HepG2 (cell line): ENCODE measurements around the gene AXIN1. TPM values are rescaled to one million over a fixed set of nuclear protein-coding genes. Genes with fewer than 3 reads are reported as not detected.

ENCODE experiments used
- BRF2 ChIP-seq: sonication (generic); formaldehyde crosslinking; IDR thresholded peaks from 2 replicates; pipeline ENCODE4 v1.8.1; 2022; ENCODE audit warnings: mild to moderate bottlenecking, missing genetic modification reagents
- CREM ChIP-seq, 2 experiments: sonication (generic) in 1 of 2; formaldehyde crosslinking in 1 of 2; IDR thresholded peaks; 2 replicates each; pipeline versions ENCODE4 v1.4.0 to v1.6.1; 2016 to 2020; ENCODE audit warnings: antibody characterized with exemption in 1 of 2, mild to moderate bottlenecking in 1 of 2, missing genetic modification reagents in 1 of 2
- HES4 ChIP-seq: sonication (generic); formaldehyde crosslinking; IDR thresholded peaks from 2 replicates; pipeline ENCODE4 v1.9.0; 2021; ENCODE audit warnings: mild to moderate bottlenecking, missing genetic modification reagents, borderline replicate concordance
- KDM5B ChIP-seq: sonication (generic); formaldehyde crosslinking; IDR thresholded peaks from 2 replicates; pipeline ENCODE4 v1.4.0; 2020; ENCODE audit warnings: missing genetic modification reagents, mild to moderate bottlenecking, borderline replicate concordance
- NCOR1 ChIP-seq: fragments of 200-600 bp; sonication (generic); IDR thresholded peaks from 2 replicates; pipeline ENCODE4 v1.7.0; 2017; ENCODE audit warnings: antibody characterized with exemption, low read length, borderline replicate concordance
- PHF8 ChIP-seq: sonication (generic); formaldehyde crosslinking; IDR thresholded peaks from 2 replicates; pipeline ENCODE4 v1.5.0; 2020; ENCODE audit warnings: missing genetic modification reagents
- PRDM10 ChIP-seq: sonication (generic); formaldehyde crosslinking; IDR thresholded peaks from 2 replicates; pipeline ENCODE4 v1.4.0; 2020; ENCODE audit warnings: low read depth, missing genetic modification reagents
- RAD51 ChIP-seq: fragments of 450-650 bp; IDR thresholded peaks from 2 replicates; pipeline ENCODE4 v1.6.1; 2016; ENCODE audit warnings: borderline replicate concordance
- SIN3A ChIP-seq: IDR thresholded peaks from 2 replicates; pipeline ENCODE4 v1.6.1; 2011; ENCODE audit warnings: low read depth, mild to moderate bottlenecking, control low read depth, low read length, borderline replicate concordance
- SOX6 ChIP-seq, 2 experiments: fragments of 450-650 bp in 1 of 2; sonication (generic) in 1 of 2; formaldehyde crosslinking in 1 of 2; IDR thresholded peaks; 2 replicates each; pipeline versions ENCODE4 v1.4.0 to v1.6.1; 2017 to 2020; ENCODE audit warnings: antibody characterized with exemption in 1 of 2, mild to moderate bottlenecking in 1 of 2, missing genetic modification reagents in 1 of 2
- TEAD2 ChIP-seq: sonication (generic); formaldehyde crosslinking; IDR thresholded peaks from 2 replicates; pipeline ENCODE4 v1.9.0; 2021; ENCODE audit warnings: missing genetic modification reagents
- ZBTB46 ChIP-seq: sonication (generic); formaldehyde crosslinking; IDR thresholded peaks from 2 replicates; pipeline ENCODE4 v1.4.0; 2020; ENCODE audit warnings: mild to moderate bottlenecking, missing genetic modification reagents, borderline replicate concordance
- ZNF597 ChIP-seq: sonication (generic); formaldehyde crosslinking; IDR thresholded peaks from 2 replicates; pipeline ENCODE4 v1.5.0; 2020; ENCODE audit warnings: missing genetic modification reagents
- ZNF746 ChIP-seq: sonication (generic); formaldehyde crosslinking; IDR thresholded peaks from 2 replicates; pipeline ENCODE4 v1.8.0; 2022; ENCODE audit warnings: mild to moderate bottlenecking, missing genetic modification reagents
- polyA plus RNA-seq, 8 experiments: library from polyadenylated mRNA; depleted of rRNA in 3 of 8; stranded (reverse) in 7 of 8; unstranded in 1 of 8; fragments of >200 nt; fragmentation: Illumina TruSeq in 4 of 8; extraction: Trizol in 4 of 8; gene quantifications; 2 replicates each; pipeline versions ENCODE4 v1.2.1 to v1.2.3, GENCODE V29; 2011 to 2016; ENCODE audit warnings: low read depth in 4 of 8, missing spikeins in 1 of 8, mixed read lengths in 1 of 8; ENCODE audit not compliant: insufficient read depth in 1 of 8
- total RNA-seq, 5 experiments: library from RNA; depleted of rRNA; stranded (reverse); fragments of >200 nt; fragmentation: Illumina TruSeq; extraction: Trizol; gene quantifications; 2 replicates each; pipeline ENCODE4 v1.2.3, GENCODE V29; 2016; ENCODE audit warnings: low read depth in 1 of 5
- TF ChIP-seq, protein P1 (sequence below): fragments of 450-650 bp; IDR thresholded peaks from 2 replicates; pipeline ENCODE4 v1.6.1; 2016
- TF ChIP-seq, protein P2 (sequence below): sonication (generic); formaldehyde crosslinking; IDR thresholded peaks from 2 replicates; pipeline ENCODE4 v1.9.0; 2021; ENCODE audit warnings: missing genetic modification reagents, mild to moderate bottlenecking, borderline replicate concordance

Gene AXIN1
- total and polyA plus RNA-seq, 2 of the 13 experiments (the other 11 are each of a cell fraction or from before 2014, with no cell fraction given) = 24.0 to 26.0 TPM

GRCh38 chr16:359871-360697 is 7.6 kb upstream of the AXIN1 start (continued):
- no peak for TF ChIP-seq ZBTB46 (CRISPR knock-in tag)
- TF ChIP-seq ZNF746 (CRISPR knock-in tag) = no peak; the same call in 1 of the 2 replicates
- TF ChIP-seq, protein P1, sequence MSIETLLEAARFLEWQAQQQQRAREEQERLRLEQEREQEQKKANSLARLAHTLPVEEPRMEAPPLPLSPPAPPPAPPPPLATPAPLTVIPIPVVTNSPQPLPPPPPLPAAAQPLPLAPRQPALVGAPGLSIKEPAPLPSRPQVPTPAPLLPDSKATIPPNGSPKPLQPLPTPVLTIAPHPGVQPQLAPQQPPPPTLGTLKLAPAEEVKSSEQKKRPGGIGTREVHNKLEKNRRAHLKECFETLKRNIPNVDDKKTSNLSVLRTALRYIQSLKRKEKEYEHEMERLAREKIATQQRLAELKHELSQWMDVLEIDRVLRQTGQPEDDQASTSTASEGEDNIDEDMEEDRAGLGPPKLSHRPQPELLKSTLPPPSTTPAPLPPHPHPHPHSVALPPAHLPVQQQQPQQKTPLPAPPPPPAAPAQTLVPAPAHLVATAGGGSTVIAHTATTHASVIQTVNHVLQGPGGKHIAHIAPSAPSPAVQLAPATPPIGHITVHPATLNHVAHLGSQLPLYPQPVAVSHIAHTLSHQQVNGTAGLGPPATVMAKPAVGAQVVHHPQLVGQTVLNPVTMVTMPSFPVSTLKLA = no peak
- TF ChIP-seq ZNF597 (CRISPR knock-in tag) = no peak
- no peak for TF ChIP-seq NCOR1
- no peak for TF ChIP-seq HES4 (CRISPR knock-in tag)
- TF ChIP-seq PRDM10 (CRISPR knock-in tag) = no peak
- no peak for TF ChIP-seq TEAD2 (CRISPR knock-in tag)
- TF ChIP-seq SIN3A = no peak
- no peak for TF ChIP-seq PHF8 (CRISPR knock-in tag)
- no peak for TF ChIP-seq SOX6 (IDR thresholded peaks at IDR 0.05)
- TF ChIP-seq SOX6 (CRISPR knock-in tag; IDR thresholded peaks at IDR 0.05) = peak; percentile 57
- no peak; the same call in 1 of the 2 replicates for TF ChIP-seq KDM5B (CRISPR knock-in tag)
- TF ChIP-seq RAD51 = no peak
- TF ChIP-seq, protein P2, sequence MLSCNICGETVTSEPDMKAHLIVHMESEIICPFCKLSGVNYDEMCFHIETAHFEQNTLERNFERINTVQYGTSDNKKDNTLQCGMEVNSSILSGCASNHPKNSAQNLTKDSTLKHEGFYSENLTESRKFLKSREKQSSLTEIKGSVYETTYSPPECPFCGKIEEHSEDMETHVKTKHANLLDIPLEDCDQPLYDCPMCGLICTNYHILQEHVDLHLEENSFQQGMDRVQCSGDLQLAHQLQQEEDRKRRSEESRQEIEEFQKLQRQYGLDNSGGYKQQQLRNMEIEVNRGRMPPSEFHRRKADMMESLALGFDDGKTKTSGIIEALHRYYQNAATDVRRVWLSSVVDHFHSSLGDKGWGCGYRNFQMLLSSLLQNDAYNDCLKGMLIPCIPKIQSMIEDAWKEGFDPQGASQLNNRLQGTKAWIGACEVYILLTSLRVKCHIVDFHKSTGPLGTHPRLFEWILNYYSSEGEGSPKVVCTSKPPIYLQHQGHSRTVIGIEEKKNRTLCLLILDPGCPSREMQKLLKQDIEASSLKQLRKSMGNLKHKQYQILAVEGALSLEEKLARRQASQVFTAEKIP (CRISPR knock-in tag) = no peak
- no peak for TF ChIP-seq BRF2 (CRISPR knock-in tag)
- TF ChIP-seq CREM (IDR thresholded peaks at IDR 0.05) = no peak
- no peak for TF ChIP-seq CREM (CRISPR knock-in tag; IDR thresholded peaks at IDR 0.05)
